ENCODE results near the gene LRRC4C.

DNA sequence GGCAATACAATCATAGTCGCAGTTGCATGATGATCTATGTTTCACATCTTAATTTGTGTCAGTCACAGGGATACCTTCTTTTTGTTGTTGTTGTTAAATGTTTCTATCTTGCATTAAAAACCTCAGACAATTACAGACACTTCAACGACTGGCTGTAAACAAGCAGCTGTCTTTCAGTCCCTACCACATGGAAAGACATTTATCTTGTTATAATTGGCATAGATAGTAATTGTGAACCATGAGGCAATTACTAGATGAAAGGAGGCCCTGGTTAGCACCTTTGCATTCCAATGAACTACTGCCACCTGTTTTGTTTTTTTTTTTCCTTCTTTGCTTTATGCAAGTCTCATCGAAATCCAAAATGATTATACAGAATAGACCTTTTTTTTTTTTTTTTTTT lies 416.8 kb downstream of the LRRC4C start:
- TF ChIP-seq, protein P1, sequence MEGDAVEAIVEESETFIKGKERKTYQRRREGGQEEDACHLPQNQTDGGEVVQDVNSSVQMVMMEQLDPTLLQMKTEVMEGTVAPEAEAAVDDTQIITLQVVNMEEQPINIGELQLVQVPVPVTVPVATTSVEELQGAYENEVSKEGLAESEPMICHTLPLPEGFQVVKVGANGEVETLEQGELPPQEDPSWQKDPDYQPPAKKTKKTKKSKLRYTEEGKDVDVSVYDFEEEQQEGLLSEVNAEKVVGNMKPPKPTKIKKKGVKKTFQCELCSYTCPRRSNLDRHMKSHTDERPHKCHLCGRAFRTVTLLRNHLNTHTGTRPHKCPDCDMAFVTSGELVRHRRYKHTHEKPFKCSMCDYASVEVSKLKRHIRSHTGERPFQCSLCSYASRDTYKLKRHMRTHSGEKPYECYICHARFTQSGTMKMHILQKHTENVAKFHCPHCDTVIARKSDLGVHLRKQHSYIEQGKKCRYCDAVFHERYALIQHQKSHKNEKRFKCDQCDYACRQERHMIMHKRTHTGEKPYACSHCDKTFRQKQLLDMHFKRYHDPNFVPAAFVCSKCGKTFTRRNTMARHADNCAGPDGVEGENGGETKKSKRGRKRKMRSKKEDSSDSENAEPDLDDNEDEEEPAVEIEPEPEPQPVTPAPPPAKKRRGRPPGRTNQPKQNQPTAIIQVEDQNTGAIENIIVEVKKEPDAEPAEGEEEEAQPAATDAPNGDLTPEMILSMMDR (conservative IDR thresholded peaks at IDR 0.05 in 1 of 2, IDR thresholded peaks at IDR 0.05 in 1 of 2; ENCODE audit: extremely low read depth in 1 of 2, insufficient read depth in 1 of 2, low read depth in 1 of 2, low read length in 2 of 2), result no peak
- TF ChIP-seq EZH2 (IDR thresholded peaks at IDR 0.05; ENCODE audit: borderline replicate concordance, low read length), result no peak
